Lower leg skin (tissue), 4 donors: ENCODE results near the gene EIF3F. TPM values are rescaled to one million over a fixed set of nuclear protein-coding genes. Genes with fewer than 3 reads are reported as not detected.
"Not testable (repeated sequence)": the region's sequence is repeated elsewhere in the genome, so short reads cannot be mapped to it uniquely, and the experiment has no call there.

ENCODE experiments used
- DNase-seq, 2 donors: peaks; one replicate each; pipeline ENCODE4 v3.0.0-alpha.2; 2019; ENCODE audit warnings: low spot score in 2 of 2
- H3K4me3 ChIP-seq: fragments of 200-600 bp; sonication (generic); 2 replicates; pipeline ENCODE4 v1.5.1; 2017; ENCODE audit warnings: mild to moderate bottlenecking, low read depth; ENCODE audit not compliant: poor library complexity, severe bottlenecking
- CTCF ChIP-seq, 3 donors: fragments of 450-650 bp; IDR thresholded peaks; one replicate each; pipeline ENCODE4 v1.5.1; 2016; ENCODE audit warnings: antibody characterized with exemption in 3 of 3, mild to moderate bottlenecking in 3 of 3, moderate library complexity in 2 of 3
- POLR2A ChIP-seq, 2 donors: fragments of 450-650 bp; IDR thresholded peaks; one replicate each; pipeline ENCODE4 v1.6.1; 2016 to 2017; ENCODE audit warnings: antibody characterized with exemption in 2 of 2, mild to moderate bottlenecking in 1 of 2, moderate library complexity in 1 of 2
- WGBS, 2 donors: methylation state at CpG; one replicate each; pipeline ENCODE4 v1.1.5; 2018; 5-methylcytosine and 5-hydroxymethylcytosine counted together
- intact Hi-C: fragments of 100-400 bp; cut with DNase I; formaldehyde crosslinking; loops from one replicate; pipeline ENCODE4 v1.15.0; 2023; ENCODE audit warnings: low total_unique reads
- total RNA-seq, 4 donors: library from RNA; depleted of rRNA; stranded (reverse); fragments of >200 nt; gene quantifications; one replicate each; pipeline ENCODE4 v1.1.0, GENCODE V29; 2016

EIF3F gene
- total RNA-seq, 4 donors from 2014 or later = 316 to 432 (median 384) TPM

- 38 to 42% methylated on average over 5 of the region's 5 CpGs for WGBS, 2 donors
- DNase-seq = no peak
- TF ChIP-seq CTCF (IDR thresholded peaks at IDR 0.05) (no peak), POLR2A (IDR thresholded peaks at IDR 0.05) (no peak)
- H3K4me3 ChIP-seq = no peak overlapping the region
- intact Hi-C loops = no loop called here
Observed at GRCh38 chr11:7977232-7977917, 9.8 kb upstream of the EIF3F start.

GRCh38 chr11:7981619-7982157 is 5.4 kb upstream of the EIF3F start:
- intact Hi-C loops = loop anchor here (5.0 kb wide), 1 partner anchor 74 kb away; no protein-coding TSS in a partner anchor
- no peak for TF ChIP-seq CTCF (IDR thresholded peaks at IDR 0.05)
- TF ChIP-seq POLR2A (IDR thresholded peaks at IDR 0.05) = no peak
- H3K4me3 ChIP-seq = no peak overlapping the region
- no peak for DNase-seq
- 63 to 77% methylated on average over 1 of the region's 1 CpG for WGBS, 2 donors

DNA sequence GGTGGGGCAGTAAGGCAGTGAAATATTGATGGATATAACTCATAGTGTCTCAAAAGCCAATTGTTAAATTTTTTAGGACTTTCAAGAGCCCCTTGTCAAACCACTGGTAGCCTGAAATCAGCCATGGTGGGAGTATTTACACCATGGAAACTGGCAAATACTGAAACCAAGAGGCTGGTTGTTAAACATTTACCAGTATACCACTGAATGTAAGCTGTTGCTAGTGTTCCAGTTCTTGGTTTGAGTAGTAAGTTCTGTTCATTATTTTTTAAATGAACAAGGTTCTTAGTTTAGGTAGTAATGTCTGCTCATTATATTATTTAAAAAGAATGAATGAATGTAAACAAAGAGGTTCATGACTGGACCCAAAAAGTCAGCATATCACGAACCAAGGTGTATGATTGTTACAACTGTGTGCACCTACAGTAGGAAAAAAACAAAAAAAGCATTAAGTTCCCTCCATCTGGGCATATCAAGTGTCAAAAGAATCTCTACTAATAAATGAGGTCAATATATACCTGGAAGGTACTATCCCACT is 4.5 kb upstream of the EIF3F start:
- no peak for DNase-seq
- 61 to 80% methylated on average over 1 of the region's 1 CpG for WGBS, 2 donors
- intact Hi-C loops = loop anchor here (5.0 kb wide), 1 partner anchor 75 kb away; no protein-coding TSS in a partner anchor
- no peak overlapping the region for H3K4me3 ChIP-seq
- TF ChIP-seq POLR2A (IDR thresholded peaks at IDR 0.05) (no peak), CTCF (IDR thresholded peaks at IDR 0.05) (no peak)

DNA sequence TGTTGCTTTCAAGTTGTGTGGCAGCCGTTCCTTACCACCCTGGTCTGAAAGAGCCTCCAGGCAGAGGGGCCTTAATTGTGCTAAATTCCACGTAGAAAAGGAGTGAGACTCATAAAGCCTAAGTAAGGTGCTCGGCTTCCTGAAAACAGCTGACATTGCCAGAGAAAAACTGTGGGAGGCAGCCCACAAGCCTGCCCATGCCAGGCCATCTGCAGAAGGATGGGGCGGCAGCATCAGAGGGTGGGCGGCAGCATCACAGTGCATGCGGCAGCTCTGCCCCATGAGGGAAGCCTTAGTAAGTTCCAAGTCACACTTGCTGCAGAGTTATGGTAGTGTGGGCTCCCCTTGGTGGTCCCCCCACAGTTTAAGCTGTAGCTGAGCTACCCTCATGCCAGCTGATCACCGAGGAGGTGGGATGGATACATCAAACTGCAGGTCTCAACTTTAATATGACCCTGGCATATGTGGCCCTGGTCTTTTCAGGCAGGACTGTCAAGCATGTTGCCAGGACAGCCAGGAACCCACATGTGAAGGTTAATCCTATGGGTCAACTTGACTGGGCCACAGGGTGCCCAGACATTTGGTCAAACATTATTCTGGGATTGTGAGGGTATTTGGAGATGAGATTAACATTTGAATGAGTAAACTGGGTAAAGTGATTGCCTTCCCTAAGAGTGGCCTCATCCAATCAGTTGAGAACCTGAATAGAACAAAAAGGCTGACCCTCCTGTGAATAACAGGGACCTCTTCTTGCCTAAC is 3.1 kb upstream of the EIF3F start:
- intact Hi-C loops = loop anchor here (5.0 kb wide), 1 partner anchor 77 kb away; no protein-coding TSS in a partner anchor
- DNase-seq = no peak
- H3K4me3 ChIP-seq = no peak overlapping the region
- WGBS, 2 donors = 69 to 72% methylated on average over 7 of the region's 7 CpGs
- no peak for TF ChIP-seq POLR2A (IDR thresholded peaks at IDR 0.05)
- TF ChIP-seq CTCF (IDR thresholded peaks at IDR 0.05) = no peak

DNA sequence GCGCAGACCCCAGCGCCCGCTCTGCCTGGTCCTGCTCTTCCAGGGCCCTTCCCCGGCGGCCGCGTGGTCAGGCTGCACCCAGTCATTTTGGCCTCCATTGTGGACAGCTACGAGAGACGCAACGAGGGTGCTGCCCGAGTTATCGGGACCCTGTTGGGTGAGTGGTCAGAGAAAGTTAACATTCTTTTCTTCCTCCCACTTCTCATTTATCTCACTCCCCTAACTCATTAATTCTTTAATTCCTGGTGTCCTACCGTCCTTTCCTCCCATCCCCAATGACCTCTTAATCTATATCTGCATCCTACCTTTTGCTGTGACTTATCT is 385 bp downstream of the EIF3F start:
- intact Hi-C loops, DNase-seq: not testable (repeated sequence)
- peak overlapping the region; percentile 91 for H3K4me3 ChIP-seq
- 0 to 1% methylated on average over 13 of the region's 13 CpGs for WGBS, 2 donors
